Parathyroid adenoma (tissue), 2 donors: Measurements from ENCODE around the gene DUSP7.

Source experiments
- H2AFZ ChIP-seq: fragments of 300-600 bp; sonication (generic); one replicate; pipeline ENCODE4 v1.7.0; 2017; ENCODE audit warnings: antibody characterized with exemption, mild to moderate bottlenecking
- H3K27ac ChIP-seq: fragments of 300-600 bp; sonication (generic); one replicate; pipeline ENCODE4 v1.7.0; 2017
- H3K27me3 ChIP-seq: fragments of 300-600 bp; sonication (generic); one replicate; pipeline ENCODE4 v1.7.0; 2017; ENCODE audit warnings: low read length; ENCODE audit not compliant: control insufficient read depth, insufficient read depth
- H3K36me3 ChIP-seq: fragments of 300-600 bp; sonication (generic); one replicate; pipeline ENCODE4 v1.7.0; 2017; ENCODE audit warnings: low read length; ENCODE audit not compliant: control insufficient read depth, insufficient read depth
- H3K4me1 ChIP-seq: fragments of 300-600 bp; sonication (generic); one replicate; pipeline ENCODE4 v1.7.0; 2017; ENCODE audit warnings: control low read depth
- H3K4me2 ChIP-seq: fragments of 300-600 bp; sonication (generic); one replicate; pipeline ENCODE4 v1.7.0; 2017; ENCODE audit warnings: low read length
- H3K4me3 ChIP-seq: fragments of 300-600 bp; sonication (generic); one replicate; pipeline ENCODE4 v1.7.0; 2017; ENCODE audit warnings: low read depth, low read length
- H3K79me2 ChIP-seq: fragments of 300-600 bp; sonication (generic); one replicate; pipeline ENCODE4 v1.7.0; 2017; ENCODE audit warnings: control low read depth
- H3K9ac ChIP-seq: fragments of 300-600 bp; sonication (generic); one replicate; pipeline ENCODE4 v1.7.0; 2017; ENCODE audit warnings: mild to moderate bottlenecking
- H3K9me3 ChIP-seq: fragments of 300-600 bp; sonication (generic); one replicate; pipeline ENCODE4 v1.7.0; 2017; ENCODE audit warnings: low read length; ENCODE audit not compliant: control insufficient read depth
- CTCF ChIP-seq: fragments of 300-600 bp; sonication (generic); IDR thresholded peaks from one replicate; pipeline ENCODE4 v1.7.0; 2017; ENCODE audit warnings: antibody characterized with exemption, mild to moderate bottlenecking
- donor health status: primary hyperparathyroidism.

Gene DUSP7

GRCh38 chr3:52069135-52069534 lies 12.8 kb upstream of the DUSP7 start:
- Histone ChIP-seq H3K4me3 (no peak overlapping the region), H3K27ac (no peak overlapping the region), H3K9ac (no peak overlapping the region), H3K36me3 (no peaks in the 10 kb centered on the region), H2AFZ (no peak overlapping the region), H3K4me1 (no peaks in the 10 kb centered on the region), H3K79me2 (no peaks in the 10 kb centered on the region), H3K4me2 (no peak overlapping the region), H3K9me3 (no peaks in the 10 kb centered on the region), H3K27me3 (no peaks in the 10 kb centered on the region)
- TF ChIP-seq CTCF, result no peak

GRCh38 chr3:52068730-52069129 lies 12.4 kb upstream of the DUSP7 start:
- H3K36me3 ChIP-seq, result no peaks in the 10 kb centered on the region
- no peaks in the 10 kb centered on the region for H3K79me2 ChIP-seq
- H3K4me1 ChIP-seq, result no peaks in the 10 kb centered on the region
- no peaks in the 10 kb centered on the region for H3K9me3 ChIP-seq
- no peaks in the 10 kb centered on the region for H3K27me3 ChIP-seq
- TF ChIP-seq CTCF, result no peak
- no peak overlapping the region for H3K9ac ChIP-seq
- H3K27ac ChIP-seq, result no peak overlapping the region
- no peak overlapping the region for H3K4me3 ChIP-seq
- H2AFZ ChIP-seq, result no peak overlapping the region
- H3K4me2 ChIP-seq, result no peak overlapping the region

- Histone ChIP-seq H3K27me3 (no peaks in the 10 kb centered on the region), H3K4me3 (no peak overlapping the region), H3K79me2 (no peaks in the 10 kb centered on the region), H2AFZ (no peak overlapping the region), H3K9ac (no peak overlapping the region), H3K4me1 (no peaks in the 10 kb centered on the region), H3K27ac (no peak overlapping the region), H3K36me3 (no peaks in the 10 kb centered on the region), H3K4me2 (no peak overlapping the region), H3K9me3 (no peaks in the 10 kb centered on the region)
- no peak for TF ChIP-seq CTCF
These were observed 11.7 kb upstream of the DUSP7 start for GRCh38 chr3:52068055-52068571.

GRCh38 chr3:52067526-52067925 lies 11.2 kb upstream of the DUSP7 start:
- H3K4me2 ChIP-seq, result no peak overlapping the region
- H3K79me2 ChIP-seq, result no peaks in the 10 kb centered on the region
- H3K9ac ChIP-seq, result no peak overlapping the region
- TF ChIP-seq CTCF, result no peak
- no peaks in the 10 kb centered on the region for H3K36me3 ChIP-seq
- H3K4me1 ChIP-seq, result no peaks in the 10 kb centered on the region
- H3K4me3 ChIP-seq, result no peak overlapping the region
- H3K27ac ChIP-seq, result no peak overlapping the region
- no peaks in the 10 kb centered on the region for H3K9me3 ChIP-seq
- H3K27me3 ChIP-seq, result no peaks in the 10 kb centered on the region
- H2AFZ ChIP-seq, result no peak overlapping the region

GRCh38 chr3:52067046-52067445 lies 10.7 kb upstream of the DUSP7 start:
- Histone ChIP-seq H3K36me3 (no peaks in the 10 kb centered on the region), H3K27ac (no peak overlapping the region), H3K4me2 (no peak overlapping the region), H3K9me3 (no peaks in the 10 kb centered on the region), H2AFZ (no peak overlapping the region), H3K27me3 (no peaks in the 10 kb centered on the region), H3K4me1 (no peaks in the 10 kb centered on the region), H3K9ac (no peak overlapping the region), H3K4me3 (no peak overlapping the region), H3K79me2 (no peaks in the 10 kb centered on the region)
- no peak for TF ChIP-seq CTCF
